Loucy (cell line): ENCODE measurements around the gene ZKSCAN3.

Experiments used
- H2AFZ ChIP-seq: fragments of 200-600 bp; sonication (generic); 2 replicates; pipeline ENCODE4 v1.6.0; 2016; ENCODE audit warnings: antibody characterized with exemption, mild to moderate bottlenecking, low read length, moderate library complexity
- H3F3A ChIP-seq: fragments of 200-600 bp; 2 replicates; pipeline ENCODE4 v1.6.0; 2016; ENCODE audit warnings: antibody characterized with exemption, low read depth, mild to moderate bottlenecking
- H3K27me3 ChIP-seq: fragments of 200-600 bp; sonication (generic); 2 replicates; pipeline ENCODE4 v1.6.1; 2014; ENCODE audit warnings: low read length, mild to moderate bottlenecking; ENCODE audit not compliant: insufficient read depth, poor library complexity, severe bottlenecking
- H3K36me3 ChIP-seq: fragments of 200-600 bp; sonication (generic); 2 replicates; pipeline ENCODE4 v1.6.1; 2016; ENCODE audit warnings: low read length; ENCODE audit not compliant: insufficient read depth
- H3K4me1 ChIP-seq: fragments of 200-600 bp; sonication (generic); 2 replicates; pipeline ENCODE4 v1.5.1; 2014; ENCODE audit warnings: low read length, mild to moderate bottlenecking; ENCODE audit not compliant: insufficient read depth, poor library complexity, severe bottlenecking
- H3K4me2 ChIP-seq: fragments of 200-600 bp; sonication (generic); 2 replicates; pipeline ENCODE4 v1.6.0; 2014; ENCODE audit warnings: antibody characterized with exemption, low read length, low read depth, mild to moderate bottlenecking; ENCODE audit not compliant: poor library complexity, severe bottlenecking
- H3K4me3 ChIP-seq: fragments of 200-600 bp; sonication (generic); 2 replicates; pipeline ENCODE4 v1.5.1; 2014; ENCODE audit warnings: low read length, mild to moderate bottlenecking, mixed read lengths; ENCODE audit not compliant: poor library complexity, severe bottlenecking
- H3K79me2 ChIP-seq: fragments of 200-600 bp; sonication (generic); 2 replicates; pipeline ENCODE4 v1.6.1; 2014; ENCODE audit warnings: low read length; ENCODE audit not compliant: insufficient read depth
- H3K9ac ChIP-seq: fragments of 200-600 bp; sonication (generic); 2 replicates; pipeline ENCODE4 v1.6.0; 2014; ENCODE audit warnings: mild to moderate bottlenecking, low read depth, low read length, moderate library complexity; ENCODE audit not compliant: poor library complexity, severe bottlenecking
- H3K9me2 ChIP-seq: fragments of 200-600 bp; sonication (generic); replicated peaks from 2 replicates; pipeline ENCODE4 v1.6.1; 2016; ENCODE audit warnings: low read depth, low read length, mixed read lengths
- H3K9me3 ChIP-seq: fragments of 200-600 bp; sonication (generic); 2 replicates; pipeline ENCODE4 v1.6.1; 2014; ENCODE audit warnings: mild to moderate bottlenecking, antibody characterized with exemption, low read length, low read depth; ENCODE audit not compliant: insufficient read depth
- H4K20me1 ChIP-seq: fragments of 200-600 bp; sonication (generic); 2 replicates; pipeline ENCODE4 v1.6.0; 2014; ENCODE audit warnings: antibody characterized with exemption, low read length, mild to moderate bottlenecking; ENCODE audit not compliant: insufficient read depth, poor library complexity, severe bottlenecking
- EZH2phosphoT487 ChIP-seq: fragments of 200-600 bp; IDR thresholded peaks from 2 replicates; pipeline ENCODE4 v1.6.1; 2018; ENCODE audit warnings: antibody characterized with exemption, mild to moderate bottlenecking, moderate library complexity, borderline replicate concordance
- TF ChIP-seq, protein P1 (sequence below): fragments of 200-600 bp; sonication (generic); conservative IDR thresholded peaks from 2 replicates; pipeline ENCODE4 v1.5.1; 2014; ENCODE audit warnings: mild to moderate bottlenecking, antibody characterized with exemption, low read length

ZKSCAN3 gene

DNA sequence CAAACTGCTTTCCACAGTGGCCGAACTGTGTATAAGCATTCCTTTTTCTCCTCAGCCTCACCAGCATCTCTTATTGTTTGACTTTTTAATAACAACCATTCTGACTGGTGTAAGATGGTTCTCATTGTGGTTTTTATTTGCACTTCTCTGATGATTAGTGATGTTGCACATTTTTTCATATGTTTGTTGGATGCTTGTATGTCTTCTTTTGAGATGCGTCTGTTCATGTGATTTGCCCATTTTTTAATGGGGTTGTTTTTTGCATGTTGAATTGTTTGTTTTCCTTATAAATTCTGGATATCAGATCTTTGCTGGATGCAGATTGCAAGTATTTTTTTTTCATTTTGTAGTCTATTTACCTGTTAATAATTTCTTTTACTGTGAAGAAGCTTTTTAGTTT, 61.0 kb downstream of the ZKSCAN3 start:
- Histone ChIP-seq H3K9ac (no peak overlapping the region), H4K20me1 (no peaks in the 10 kb centered on the region), H3K4me1 (no peaks in the 10 kb centered on the region), H3F3A (no peaks in the 10 kb centered on the region), H3K36me3 (no peaks in the 10 kb centered on the region), H3K4me2 (no peak overlapping the region), H3K9me2 (no peaks in the 10 kb centered on the region), H2AFZ (no peak overlapping the region), H3K27me3 (no peaks in the 10 kb centered on the region), H3K79me2 (no peaks in the 10 kb centered on the region), H3K9me3 (no peaks in the 10 kb centered on the region), H3K4me3 (no peak overlapping the region)
- no peak for TF ChIP-seq EZH2phosphoT487
- TF ChIP-seq, protein P1, sequence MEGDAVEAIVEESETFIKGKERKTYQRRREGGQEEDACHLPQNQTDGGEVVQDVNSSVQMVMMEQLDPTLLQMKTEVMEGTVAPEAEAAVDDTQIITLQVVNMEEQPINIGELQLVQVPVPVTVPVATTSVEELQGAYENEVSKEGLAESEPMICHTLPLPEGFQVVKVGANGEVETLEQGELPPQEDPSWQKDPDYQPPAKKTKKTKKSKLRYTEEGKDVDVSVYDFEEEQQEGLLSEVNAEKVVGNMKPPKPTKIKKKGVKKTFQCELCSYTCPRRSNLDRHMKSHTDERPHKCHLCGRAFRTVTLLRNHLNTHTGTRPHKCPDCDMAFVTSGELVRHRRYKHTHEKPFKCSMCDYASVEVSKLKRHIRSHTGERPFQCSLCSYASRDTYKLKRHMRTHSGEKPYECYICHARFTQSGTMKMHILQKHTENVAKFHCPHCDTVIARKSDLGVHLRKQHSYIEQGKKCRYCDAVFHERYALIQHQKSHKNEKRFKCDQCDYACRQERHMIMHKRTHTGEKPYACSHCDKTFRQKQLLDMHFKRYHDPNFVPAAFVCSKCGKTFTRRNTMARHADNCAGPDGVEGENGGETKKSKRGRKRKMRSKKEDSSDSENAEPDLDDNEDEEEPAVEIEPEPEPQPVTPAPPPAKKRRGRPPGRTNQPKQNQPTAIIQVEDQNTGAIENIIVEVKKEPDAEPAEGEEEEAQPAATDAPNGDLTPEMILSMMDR = no peak

DNA sequence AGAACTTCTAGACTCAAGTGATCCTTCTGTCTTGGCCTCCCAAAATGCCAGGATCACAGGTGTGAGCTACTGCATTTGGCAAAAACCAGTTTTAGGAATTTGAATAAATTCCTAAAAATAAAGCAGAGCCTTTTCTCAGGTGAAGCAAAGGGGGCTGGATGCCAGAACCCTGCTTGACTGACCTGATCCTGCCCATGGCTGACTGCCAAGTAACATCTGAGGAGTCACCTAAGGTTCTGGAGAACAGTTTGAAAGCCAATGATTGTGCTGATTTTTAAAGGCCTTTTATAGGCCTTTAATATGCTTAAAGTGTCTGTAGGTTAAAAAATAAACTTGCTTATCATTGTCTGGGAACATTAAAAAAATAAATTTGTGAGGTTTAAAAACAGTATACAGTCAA, 63.9 kb downstream of the ZKSCAN3 start:
- H2AFZ ChIP-seq = no peak overlapping the region
- no peaks in the 10 kb centered on the region for H3K9me3 ChIP-seq
- H3K27me3 ChIP-seq = no peaks in the 10 kb centered on the region
- no peak overlapping the region for H3K4me2 ChIP-seq
- H3K4me3 ChIP-seq = no peak overlapping the region
- no peak overlapping the region for H3K9ac ChIP-seq
- no peaks in the 10 kb centered on the region for H3K9me2 ChIP-seq
- H3K4me1 ChIP-seq = no peaks in the 10 kb centered on the region
- H3K36me3 ChIP-seq = no peaks in the 10 kb centered on the region
- H3F3A ChIP-seq = no peaks in the 10 kb centered on the region
- no peaks in the 10 kb centered on the region for H3K79me2 ChIP-seq
- no peaks in the 10 kb centered on the region for H4K20me1 ChIP-seq
- TF ChIP-seq, protein P1 = no peak
- TF ChIP-seq EZH2phosphoT487 = no peak
